Measurements from ENCODE around the gene JUND. TPM values are rescaled to one million over a fixed set of nuclear protein-coding genes. Genes with fewer than 3 reads are reported as not detected.
A peak's percentile ranks its signal among the peaks of the same experiment; 100 is the strongest.

The JUND gene
- total RNA-seq, 1 experiment from 2014 or later = 151 TPM

DNA sequence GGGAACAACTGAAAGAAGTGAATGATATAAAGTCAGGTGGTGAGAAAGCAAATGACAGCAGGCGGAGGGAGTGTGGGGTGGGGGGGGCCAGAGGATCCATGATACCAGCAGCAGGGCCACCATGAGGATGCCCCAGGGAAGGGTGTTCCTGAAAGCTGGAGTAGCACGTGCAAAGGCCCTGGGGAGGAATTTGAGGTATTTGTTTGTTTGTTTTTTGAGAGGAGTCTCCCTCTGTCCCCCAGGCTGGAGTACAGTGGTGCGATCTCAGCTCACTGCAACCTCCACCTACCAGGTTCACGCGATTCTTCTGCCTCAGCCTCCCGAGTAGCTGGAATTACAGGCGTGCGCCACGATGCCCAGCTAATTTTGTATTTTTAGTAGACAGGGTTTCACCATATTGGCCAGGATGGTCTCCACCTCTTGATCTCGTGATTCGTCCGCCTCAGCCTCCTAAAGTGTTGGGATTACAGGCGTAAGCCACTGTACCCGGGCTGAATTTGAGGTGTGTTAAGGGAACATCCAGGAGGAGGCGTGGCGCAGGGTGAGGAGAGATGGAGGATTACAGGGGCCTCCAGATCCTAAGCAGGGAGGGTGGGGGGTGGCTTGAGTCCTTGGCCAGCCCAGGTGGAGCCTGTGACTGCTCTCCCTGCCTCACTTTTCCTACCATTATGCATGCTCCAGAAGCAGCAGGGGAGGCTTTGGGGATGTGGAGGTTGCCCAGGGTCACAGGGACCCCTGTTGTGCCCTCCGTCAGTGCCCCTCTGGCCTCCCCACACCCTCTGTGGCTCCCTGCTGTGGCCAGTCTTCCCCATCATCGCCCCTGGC lies 12.4 kb upstream of the JUND start:
- Histone ChIP-seq H3K9me2 (replicated peaks; ENCODE audit: low read length) (no peaks in the 10 kb centered on the region), H3K4me1 (ENCODE audit: insufficient read depth, low read length) (peaks cover 17% of the 10 kb centered on the region), H3K36me3 (ENCODE audit: low read depth, low read length) (no peaks in the 10 kb centered on the region), H4K20me1 (ENCODE audit: low read length) (no peaks in the 10 kb centered on the region), H3K4me3 (ENCODE audit: low read length) (no peak overlapping the region), H3F3A (ENCODE audit: low read length, unreplicated experiment) (no peaks in the 10 kb centered on the region), H3K9me3 (ENCODE audit: low read length) (no peaks in the 10 kb centered on the region), H3K27ac (ENCODE audit: low read length) (no peak overlapping the region), H3K4me2 (ENCODE audit: low read length) (no peak overlapping the region), H3K9ac (ENCODE audit: low read length) (no peak overlapping the region), H3K79me2 (ENCODE audit: low read length) (no peaks in the 10 kb centered on the region), H2AFZ (ENCODE audit: low read length) (no peak overlapping the region), H3K27me3 (ENCODE audit: low read length) (no peaks in the 10 kb centered on the region)
- DNase-seq (no peak), ATAC-seq (no peak)
- CTCF ChIA-PET = interaction anchor here (1.2 kb wide), 1 partner anchor 35 kb away, joined by 10 read pairs; no protein-coding TSS in a partner anchor
- TF ChIP-seq EZH2 (IDR thresholded peaks at IDR 0.05; ENCODE audit: low read length, unreplicated experiment) (no peak), EZH2phosphoT487 (IDR thresholded peaks at IDR 0.05; ENCODE audit: borderline replicate concordance, low read length) (no peak)
- TF ChIP-seq, protein P1, sequence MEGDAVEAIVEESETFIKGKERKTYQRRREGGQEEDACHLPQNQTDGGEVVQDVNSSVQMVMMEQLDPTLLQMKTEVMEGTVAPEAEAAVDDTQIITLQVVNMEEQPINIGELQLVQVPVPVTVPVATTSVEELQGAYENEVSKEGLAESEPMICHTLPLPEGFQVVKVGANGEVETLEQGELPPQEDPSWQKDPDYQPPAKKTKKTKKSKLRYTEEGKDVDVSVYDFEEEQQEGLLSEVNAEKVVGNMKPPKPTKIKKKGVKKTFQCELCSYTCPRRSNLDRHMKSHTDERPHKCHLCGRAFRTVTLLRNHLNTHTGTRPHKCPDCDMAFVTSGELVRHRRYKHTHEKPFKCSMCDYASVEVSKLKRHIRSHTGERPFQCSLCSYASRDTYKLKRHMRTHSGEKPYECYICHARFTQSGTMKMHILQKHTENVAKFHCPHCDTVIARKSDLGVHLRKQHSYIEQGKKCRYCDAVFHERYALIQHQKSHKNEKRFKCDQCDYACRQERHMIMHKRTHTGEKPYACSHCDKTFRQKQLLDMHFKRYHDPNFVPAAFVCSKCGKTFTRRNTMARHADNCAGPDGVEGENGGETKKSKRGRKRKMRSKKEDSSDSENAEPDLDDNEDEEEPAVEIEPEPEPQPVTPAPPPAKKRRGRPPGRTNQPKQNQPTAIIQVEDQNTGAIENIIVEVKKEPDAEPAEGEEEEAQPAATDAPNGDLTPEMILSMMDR (conservative IDR thresholded peaks at IDR 0.05; ENCODE audit: low read depth, low read length) = no peak
- intact Hi-C loops (cut with micrococcal nuclease) = no loop called here
- no TSS peak for BruUV-seq (replicated peaks)
- POLR2A ChIA-PET (ENCODE audit: unreplicated experiment) = no interaction called here

GRCh38 chr19:18292810-18293641 lies 11.6 kb upstream of the JUND start:
- Histone ChIP-seq H3K9me3 (ENCODE audit: low read length) (no peaks in the 10 kb centered on the region), H3K79me2 (ENCODE audit: low read length) (no peaks in the 10 kb centered on the region), H3K4me2 (ENCODE audit: low read length) (peak overlapping the region; percentile 89), H3F3A (ENCODE audit: low read length, unreplicated experiment) (no peaks in the 10 kb centered on the region), H3K9ac (ENCODE audit: low read length) (peak overlapping the region; percentile 66), H2AFZ (ENCODE audit: low read length) (peak overlapping the region; percentile 82), H3K27ac (ENCODE audit: low read length) (no peak overlapping the region), H4K20me1 (ENCODE audit: low read length) (no peaks in the 10 kb centered on the region), H3K27me3 (ENCODE audit: low read length) (no peaks in the 10 kb centered on the region), H3K4me1 (ENCODE audit: insufficient read depth, low read length) (peaks cover 17% of the 10 kb centered on the region), H3K36me3 (ENCODE audit: low read depth, low read length) (no peaks in the 10 kb centered on the region), H3K4me3 (ENCODE audit: low read length) (peak overlapping the region; percentile 70), H3K9me2 (replicated peaks; ENCODE audit: low read length) (no peaks in the 10 kb centered on the region)
- TF ChIP-seq EZH2phosphoT487 (IDR thresholded peaks at IDR 0.05; ENCODE audit: borderline replicate concordance, low read length) = no peak
- TF ChIP-seq, protein P1 (conservative IDR thresholded peaks at IDR 0.05; ENCODE audit: low read depth, low read length) = no peak
- TF ChIP-seq EZH2 (IDR thresholded peaks at IDR 0.05; ENCODE audit: low read length, unreplicated experiment) = no peak
- intact Hi-C loops (cut with micrococcal nuclease) = no loop called here
- CTCF ChIA-PET = interaction anchor here (0.6 to 1.2 kb wide), 3 partner anchors 11 to 36 kb away, joined by 3 to 10 read pairs (median 4); no protein-coding TSS in a partner anchor
- ATAC-seq = peak; percentile 27
- no TSS peak for BruUV-seq (replicated peaks)
- POLR2A ChIA-PET (ENCODE audit: unreplicated experiment) = interaction anchor here (0.6 to 1.5 kb wide), 3 partner anchors 11 to 30 kb away, joined by 4 to 13 read pairs (median 4); partner anchors contain the start of genes JUND and LSM4
- peak; percentile 8 for DNase-seq

Measured in PC-3 (cell line).